Jurkat, Clone E6-1 (cell line): ENCODE data around the gene P2RX7.
"Not testable (repeated sequence)": the region's sequence is repeated elsewhere in the genome, so short reads cannot be mapped to it uniquely, and the experiment has no call there.

ENCODE experiments used
- DNase-seq: peaks from one replicate; pipeline ENCODE4 v3.0.0-alpha.2; 2011; ENCODE audit warnings: low read depth, low spot score
- H3K4me3 ChIP-seq: 2 replicates; pipeline ENCODE4 v1.5.1; 2011; ENCODE audit warnings: mild to moderate bottlenecking, low read length, control low read depth, moderate library complexity

The P2RX7 gene

DNA sequence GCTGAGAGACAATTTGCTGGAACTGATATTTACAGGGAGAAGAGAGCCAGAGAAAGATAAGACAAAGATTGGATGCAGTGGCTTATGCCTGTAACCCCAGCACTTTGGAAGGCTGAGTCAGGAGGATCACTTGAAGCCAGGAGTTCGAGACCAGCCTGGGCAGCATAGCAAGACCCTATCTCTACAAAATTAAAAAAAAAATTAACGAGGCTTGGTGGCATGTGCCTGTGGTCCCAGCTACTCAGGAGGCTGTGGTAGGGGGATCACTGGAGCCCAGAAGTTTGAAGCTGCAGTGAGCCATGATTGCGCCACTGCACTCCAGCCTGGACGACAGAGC lies 2.9 kb upstream of the P2RX7 start:
- no peak for DNase-seq
- no peak overlapping the region for H3K4me3 ChIP-seq

DNA sequence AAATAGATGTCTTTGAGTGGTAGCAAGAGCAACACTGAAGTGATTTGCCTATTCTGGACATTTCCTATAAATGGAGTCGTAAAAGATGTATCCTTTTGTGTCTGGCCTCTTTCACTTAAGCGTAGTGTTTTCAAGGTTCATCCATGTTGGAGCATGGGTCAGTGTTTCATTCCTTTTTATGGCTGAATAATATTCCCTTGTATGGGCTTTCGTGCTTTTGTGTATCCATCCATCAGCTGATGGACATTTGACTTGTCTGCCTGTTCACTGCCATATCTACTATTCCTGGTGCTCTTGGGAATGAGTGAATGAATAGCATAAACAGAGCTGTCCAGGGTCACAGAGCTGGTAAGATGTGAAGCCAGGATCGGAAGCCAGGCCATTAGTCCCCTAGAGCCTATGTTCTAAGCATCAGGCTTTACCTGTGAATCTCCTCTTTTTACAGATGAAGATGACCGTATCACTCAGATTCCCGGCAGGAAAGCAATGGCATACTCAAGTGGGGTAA lies 1.8 kb upstream of the P2RX7 start:
- DNase-seq, result no peak
- no peak overlapping the region for H3K4me3 ChIP-seq

DNA sequence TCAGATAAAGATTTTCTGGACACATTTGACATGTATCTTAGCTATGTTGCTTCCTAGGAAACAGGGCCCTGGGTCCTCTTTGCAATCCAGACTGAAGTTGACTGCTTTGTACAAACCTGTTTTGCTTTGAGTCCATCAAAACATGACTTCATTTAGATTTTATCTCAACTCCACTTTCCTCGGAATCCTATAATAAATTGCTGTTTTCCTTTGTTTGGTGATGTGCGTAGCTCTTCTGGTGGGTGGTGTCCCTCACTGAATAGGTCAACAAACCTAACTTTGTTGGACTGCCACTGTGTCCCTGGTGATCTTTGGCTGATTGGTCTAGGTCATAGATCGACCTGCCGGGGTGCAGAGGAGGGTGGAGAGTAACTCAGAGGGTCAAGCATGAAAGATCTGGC lies 735 bp upstream of the P2RX7 start:
- no peak for DNase-seq

DNA sequence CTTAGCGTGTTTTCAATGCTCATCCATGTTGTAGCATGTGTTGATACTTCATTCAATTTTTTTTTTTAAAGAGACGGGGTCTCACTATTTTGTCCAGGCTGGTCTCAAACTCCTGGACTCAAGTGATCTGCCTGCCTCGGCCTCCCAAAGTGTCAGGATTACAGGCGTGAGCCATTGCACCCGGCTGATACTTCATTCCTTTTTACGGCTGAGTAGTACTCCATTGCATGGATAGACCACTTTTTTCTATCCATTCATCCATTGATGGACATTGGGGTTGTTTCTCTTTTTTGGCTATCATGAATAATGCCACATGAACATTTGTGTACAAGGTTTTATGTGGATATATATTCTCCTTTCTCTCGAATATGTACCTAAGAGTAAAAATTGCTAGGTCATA lies 1.2 kb downstream of the P2RX7 start:
- DNase-seq, result no peak
- no peak overlapping the region for H3K4me3 ChIP-seq

More for the DNA sequence above, 735 bp upstream of the P2RX7 start:
- H3K4me3 ChIP-seq, result no peak overlapping the region

DNA sequence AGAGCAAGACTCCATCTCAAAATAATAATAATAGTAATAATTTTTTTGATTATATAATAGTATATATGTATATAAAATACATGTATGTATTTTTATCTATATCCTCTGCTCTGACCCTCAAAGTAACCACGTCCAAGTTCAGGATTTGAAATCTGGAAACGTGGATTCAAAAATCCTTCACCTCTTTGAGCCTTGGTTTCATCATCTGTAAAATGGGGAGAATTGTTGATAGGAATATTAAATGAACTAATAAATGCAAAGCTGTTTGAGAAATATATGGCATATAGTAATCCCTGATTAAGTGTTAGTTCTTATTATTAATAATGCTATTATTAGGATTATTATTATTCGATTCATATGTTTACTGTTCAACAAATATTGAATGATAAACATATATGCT lies 2.6 kb downstream of the P2RX7 start:
- no peak for DNase-seq
- H3K4me3 ChIP-seq, result no peak overlapping the region

DNA sequence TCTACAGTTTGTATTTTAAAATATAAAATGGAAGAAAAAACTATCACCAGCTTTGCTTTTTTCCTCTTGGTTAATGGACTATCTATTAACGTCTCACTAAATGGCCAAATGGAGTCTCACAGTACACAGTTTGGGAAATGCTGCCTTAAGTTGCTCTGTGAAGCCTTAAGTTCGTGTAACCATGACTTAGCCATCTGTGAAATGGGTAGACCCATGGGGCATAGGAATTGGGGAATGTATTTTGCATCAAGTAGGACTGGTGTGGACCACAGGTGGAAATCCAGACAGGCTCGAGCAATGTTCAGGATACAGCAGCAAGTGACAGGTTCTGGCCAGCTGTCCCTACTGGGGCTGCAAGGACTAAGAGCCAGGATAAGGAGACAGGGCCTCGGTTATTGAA lies 4.8 kb downstream of the P2RX7 start:
- no peak for DNase-seq
- H3K4me3 ChIP-seq, result no peak overlapping the region

DNA sequence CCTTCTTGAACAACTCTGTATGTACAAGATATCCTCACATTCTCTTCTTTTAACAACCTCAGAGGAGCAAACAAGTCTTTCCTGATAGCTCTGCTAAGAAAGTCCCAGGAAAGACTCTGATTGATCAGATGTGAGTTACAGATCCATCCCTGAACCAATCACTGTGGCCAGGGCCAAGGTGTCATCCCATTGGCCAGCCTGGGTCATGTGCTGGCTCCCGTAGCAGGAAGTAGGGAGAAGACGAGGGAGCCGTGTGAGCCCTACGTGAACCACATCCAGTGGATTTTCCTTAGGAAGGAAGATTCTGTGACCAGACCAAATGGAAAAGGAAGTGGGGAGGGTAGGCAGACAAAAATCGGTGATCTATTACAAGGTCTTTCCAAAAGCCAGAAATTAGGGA lies 5.6 kb downstream of the P2RX7 start:
- no peak for DNase-seq

DNA sequence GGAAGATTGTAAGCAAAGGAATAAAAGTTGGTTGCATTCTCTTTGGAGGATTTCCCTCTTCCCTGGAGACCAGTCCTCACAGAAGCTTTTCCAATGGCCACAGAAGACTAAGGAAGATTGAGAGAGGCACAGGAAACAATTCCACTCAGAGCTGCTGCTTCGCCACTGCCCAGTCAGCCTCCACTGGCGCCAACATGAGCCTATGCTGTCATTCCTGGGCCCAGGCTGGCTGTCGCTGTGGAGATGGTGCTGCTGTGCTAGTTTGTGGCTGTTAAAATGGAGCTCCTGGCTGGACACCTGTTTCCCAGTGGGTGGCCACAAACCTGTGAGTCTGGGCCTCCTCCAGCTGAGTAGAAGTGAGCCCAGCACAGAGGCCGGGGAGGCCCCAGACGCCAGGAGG lies 6.6 kb downstream of the P2RX7 start:
- H3K4me3 ChIP-seq, result no peak overlapping the region
- DNase-seq, result no peak

More for the DNA sequence above, 5.6 kb downstream of the P2RX7 start:
- no peak overlapping the region for H3K4me3 ChIP-seq

DNA sequence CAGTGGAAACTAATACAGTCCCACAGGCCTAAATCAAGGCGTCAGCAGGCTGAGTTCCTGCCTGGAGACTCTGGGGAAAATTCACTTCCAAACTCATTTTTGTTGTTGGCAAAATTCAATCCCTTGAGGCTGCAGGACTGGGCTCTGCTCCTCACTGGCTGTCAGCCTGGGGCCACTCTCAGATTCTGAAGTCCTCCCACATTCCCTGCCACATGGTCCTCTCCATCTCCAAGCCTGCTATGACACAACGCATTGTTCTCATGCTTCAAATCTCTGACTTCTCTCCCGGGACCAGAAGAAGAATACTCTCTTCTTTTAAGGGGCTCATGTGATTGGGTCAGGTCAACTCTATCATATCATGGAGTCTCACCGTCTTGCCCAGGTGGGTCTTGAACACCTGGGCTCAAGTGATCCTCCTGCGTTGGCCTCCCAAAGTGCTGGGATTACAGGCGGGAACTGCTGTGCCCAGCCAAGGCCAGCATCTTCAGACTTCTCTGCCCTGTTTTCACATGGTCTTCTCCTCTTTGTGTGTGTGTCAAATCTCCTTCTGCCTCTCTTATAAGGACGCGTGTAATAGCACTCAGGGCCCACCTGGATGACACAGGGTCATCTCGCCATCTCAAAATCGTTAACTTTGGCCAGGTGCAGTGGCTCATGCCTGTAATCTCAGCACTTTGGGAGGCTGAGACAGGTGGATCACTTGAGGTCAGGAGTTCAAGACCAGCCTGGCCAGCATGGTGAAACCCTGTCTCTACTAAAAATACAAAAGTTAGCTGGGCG lies 9.7 kb downstream of the P2RX7 start:
- no peak for DNase-seq
- no peak overlapping the region for H3K4me3 ChIP-seq

DNA sequence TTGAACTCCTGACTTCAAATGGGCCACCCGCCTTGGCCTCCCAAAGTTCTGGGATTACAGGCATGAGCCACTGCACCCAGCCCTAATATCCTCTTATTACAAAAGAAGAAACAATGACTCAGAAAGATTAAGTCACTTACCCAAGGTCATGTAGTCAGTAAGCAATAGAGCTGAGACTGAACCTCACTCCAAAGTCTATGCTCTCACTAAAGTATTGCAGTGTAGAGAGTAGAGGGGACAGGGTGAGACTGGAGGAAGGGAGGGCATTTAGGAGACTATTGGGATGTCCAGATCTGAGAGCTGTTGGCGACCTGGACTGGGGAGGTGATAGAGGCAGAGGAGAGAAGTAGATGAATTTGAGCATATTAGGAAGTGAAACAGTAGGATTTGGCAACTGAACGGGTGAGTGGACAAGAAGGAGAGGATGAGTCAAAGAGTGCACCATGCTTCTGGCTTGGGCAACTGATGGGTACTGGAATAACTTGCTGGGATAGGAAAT lies 11.8 kb downstream of the P2RX7 start:
- DNase-seq, result no peak
- no peak overlapping the region for H3K4me3 ChIP-seq

DNA sequence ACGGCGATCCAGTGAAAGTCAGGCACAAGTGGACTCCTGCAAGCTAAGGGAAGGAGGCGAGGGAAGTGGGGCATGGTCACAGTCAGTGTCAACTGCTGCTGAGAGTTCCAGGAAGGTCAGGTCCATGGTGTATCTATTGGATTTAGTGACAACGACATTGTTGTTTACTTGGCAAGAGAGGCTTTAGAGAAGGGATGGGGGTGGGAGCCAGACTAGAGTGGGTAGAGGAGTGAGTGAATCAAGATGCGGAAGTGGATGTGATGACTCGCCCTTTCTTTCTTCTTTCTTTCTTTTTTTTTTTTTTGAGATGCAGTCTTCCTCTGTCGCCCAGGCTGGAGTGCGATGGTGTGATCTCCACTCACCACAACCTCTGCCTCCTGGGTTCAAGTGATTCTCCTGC lies 12.5 kb downstream of the P2RX7 start:
- no peak overlapping the region for H3K4me3 ChIP-seq
- no peak for DNase-seq

DNA sequence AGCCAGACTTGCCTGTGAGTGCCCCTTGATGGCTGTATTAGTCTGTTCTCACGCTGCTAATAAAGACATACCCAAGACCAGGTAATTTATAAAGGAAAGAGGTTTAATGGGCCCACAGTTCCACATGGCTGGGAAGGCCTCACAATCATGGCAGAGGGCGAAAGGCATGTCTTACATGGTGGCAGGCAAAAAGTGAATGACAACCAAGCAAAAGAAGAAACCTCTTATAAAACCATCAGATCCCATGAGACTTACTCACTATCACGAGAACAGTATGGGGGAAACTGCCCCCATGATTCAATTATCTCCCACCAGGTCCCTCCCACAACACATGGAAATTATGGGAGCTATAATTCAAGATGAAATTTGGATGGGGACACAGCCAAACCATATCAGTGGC lies 16.6 kb downstream of the P2RX7 start:
- H3K4me3 ChIP-seq, DNase-seq: not testable (repeated sequence)

DNA sequence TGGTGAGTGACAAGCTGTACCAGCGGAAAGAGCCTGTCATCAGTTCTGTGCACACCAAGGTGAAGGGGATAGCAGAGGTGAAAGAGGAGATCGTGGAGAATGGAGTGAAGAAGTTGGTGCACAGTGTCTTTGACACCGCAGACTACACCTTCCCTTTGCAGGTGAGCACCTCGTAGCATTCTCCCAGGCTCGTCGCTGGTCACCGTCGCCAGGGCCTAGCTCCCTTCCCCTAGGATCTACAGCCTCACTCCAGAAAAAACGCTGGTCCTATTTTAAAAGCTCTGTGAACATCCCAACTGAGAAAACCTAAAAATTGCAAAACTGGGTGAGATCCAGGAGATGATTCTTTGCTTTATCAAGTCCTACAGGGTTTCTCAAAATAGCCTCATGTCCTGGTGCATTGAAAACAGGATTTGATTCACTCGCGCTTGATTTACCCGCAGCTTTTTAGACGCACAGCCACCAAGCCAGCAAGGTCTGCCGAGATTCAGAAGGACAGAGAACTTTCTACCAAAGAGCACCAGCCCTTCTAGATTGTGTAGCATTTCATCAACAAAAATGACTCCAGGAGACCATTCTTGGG lies 22.2 kb downstream of the P2RX7 start:
- DNase-seq, result no peak
- no peak overlapping the region for H3K4me3 ChIP-seq

DNA sequence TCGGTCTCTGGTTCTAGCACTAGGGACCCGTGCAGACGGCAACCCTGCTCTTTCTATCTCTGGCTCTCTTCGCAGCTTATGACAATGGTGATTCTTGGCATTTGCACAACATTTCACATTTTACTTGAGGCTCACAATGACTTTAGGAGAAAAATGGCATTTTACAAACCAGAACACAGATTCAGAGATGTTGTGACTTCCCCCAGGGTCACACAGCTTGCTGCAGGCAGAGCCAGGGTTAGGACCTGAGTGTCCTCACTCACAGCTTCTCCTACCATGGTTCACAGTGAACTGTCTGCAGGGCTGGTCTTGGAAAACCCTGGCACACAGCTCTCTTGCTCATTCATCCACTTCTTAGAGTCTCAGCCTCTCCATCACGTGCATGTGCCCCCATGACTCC lies 23.7 kb downstream of the P2RX7 start:
- no peak overlapping the region for H3K4me3 ChIP-seq
- no peak for DNase-seq

DNA sequence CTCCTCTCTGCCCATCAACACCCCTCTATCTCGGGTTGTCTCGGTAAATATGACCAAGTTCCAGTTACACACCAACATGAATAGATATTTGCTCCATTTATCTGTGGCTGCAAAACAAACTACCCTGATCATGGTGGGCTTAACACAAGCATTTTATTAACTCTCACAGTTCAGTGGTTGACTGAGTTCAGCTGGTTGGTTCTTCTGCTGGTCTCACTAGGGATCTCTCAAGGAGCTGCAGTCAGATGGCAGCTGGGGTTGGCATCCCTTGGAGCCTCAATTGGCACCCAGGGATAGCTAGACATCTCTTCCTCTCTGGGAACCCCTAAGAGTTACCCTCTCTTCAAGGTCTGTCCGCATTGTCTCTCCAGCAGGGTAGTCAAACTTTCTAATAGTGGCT lies 25.4 kb downstream of the P2RX7 start:
- DNase-seq, result no peak
- no peak overlapping the region for H3K4me3 ChIP-seq

DNA sequence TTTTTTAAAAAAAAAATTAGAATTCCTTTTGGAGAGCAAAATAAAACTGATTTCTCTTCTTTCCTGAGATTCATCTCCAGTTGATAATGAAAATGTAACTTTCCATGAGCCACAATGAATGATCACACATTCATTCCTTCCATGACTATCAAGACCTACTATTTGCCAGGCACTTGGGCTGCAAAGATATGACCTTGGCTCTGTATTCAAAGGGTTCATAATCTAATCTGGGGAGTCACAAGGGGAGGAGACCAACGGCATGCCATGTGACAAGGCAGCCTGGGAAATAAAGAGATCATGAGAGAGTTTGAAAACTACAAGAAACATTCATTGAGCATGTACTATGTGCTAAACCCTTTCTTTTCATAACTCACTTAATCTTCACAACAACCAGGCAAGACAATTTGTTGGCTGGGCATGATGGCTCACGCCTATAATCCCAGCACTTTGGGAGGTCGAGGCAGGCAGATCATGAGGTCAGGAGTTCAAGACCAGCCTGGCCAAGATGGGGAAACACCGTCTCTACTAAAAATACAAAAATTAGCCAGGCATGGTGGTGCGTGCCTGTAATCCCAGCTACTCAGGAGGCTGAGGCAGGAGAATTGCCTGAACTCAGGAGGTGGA lies 26.2 kb downstream of the P2RX7 start:
- DNase-seq, H3K4me3 ChIP-seq: not testable (repeated sequence)

DNA sequence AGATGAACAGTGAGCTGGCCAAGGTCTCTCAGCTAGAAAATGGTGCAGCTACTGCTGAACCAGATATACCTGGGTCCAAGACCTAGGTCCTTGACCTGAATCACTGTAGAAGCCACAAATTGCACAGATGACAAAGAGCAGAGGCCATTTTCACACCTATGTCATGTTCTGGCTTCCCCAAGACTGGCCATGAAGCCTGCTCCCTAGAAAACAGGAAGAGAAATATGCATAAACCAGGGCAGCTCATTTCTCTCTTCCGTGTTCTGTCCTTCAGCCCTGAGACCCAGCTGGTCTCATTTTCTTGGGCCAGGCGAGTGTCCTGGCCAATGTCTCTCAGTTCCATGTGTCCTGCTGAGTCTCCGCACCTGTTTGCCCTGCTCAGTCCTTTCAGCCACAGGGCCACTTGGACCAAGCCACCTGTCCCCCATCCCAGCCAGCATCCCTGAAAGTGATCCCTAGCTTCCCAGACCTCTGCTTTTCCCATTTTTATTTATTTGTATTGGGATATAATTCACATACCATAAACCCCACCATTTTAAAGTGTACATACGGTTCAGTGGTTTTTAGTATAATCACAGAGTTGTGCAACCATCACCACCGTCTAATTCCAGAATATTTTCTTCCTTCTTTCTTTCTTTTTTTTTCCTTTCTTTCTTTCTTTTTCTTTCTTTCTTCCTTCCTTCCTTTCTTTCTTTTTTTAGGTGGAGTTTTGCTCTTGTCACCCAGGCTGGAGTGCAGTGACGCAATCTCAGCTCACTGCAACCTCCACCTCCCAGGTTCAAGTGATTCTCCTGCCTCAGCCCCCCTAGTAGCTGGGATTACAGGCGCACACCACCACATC lies 27.0 kb downstream of the P2RX7 start:
- no peak overlapping the region for H3K4me3 ChIP-seq
- no peak for DNase-seq

DNA sequence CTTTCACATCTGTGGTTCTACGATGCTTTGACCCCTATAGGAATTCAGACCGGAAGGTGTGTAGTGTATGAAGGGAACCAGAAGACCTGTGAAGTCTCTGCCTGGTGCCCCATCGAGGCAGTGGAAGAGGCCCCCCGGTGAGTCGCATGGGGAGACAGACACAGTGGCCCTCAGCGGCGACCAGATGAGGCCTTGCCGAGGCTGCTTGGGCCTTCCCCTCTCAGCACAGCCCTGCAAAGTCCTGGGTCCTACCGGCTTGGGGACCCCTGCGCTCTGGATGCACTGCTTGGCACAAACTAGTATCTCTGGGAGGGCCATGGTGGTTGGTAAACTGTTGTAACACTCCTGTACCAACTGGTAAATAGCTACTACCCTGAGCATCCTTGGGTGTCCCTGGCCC lies 29.7 kb downstream of the P2RX7 start:
- DNase-seq, result no peak
- H3K4me3 ChIP-seq, result no peak overlapping the region

DNA sequence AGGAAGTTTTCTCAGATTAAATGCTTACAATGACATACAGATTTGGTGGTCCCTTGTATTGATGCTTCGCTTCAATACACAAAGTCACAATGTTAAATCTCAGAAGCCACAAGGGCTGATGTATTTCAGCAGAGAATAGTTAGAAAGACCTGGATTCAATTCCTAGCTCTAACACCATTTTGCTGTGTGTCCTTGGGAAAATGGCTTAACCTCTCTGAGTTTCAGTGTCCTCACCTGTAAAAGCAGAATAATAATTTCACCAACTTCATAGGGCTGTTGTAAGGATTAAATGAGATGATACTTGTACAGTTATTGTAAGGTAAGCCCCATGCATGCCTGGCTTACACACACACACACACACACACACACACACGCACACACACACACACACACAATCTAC lies 30.3 kb downstream of the P2RX7 start:
- no peak overlapping the region for H3K4me3 ChIP-seq
- DNase-seq, result no peak

DNA sequence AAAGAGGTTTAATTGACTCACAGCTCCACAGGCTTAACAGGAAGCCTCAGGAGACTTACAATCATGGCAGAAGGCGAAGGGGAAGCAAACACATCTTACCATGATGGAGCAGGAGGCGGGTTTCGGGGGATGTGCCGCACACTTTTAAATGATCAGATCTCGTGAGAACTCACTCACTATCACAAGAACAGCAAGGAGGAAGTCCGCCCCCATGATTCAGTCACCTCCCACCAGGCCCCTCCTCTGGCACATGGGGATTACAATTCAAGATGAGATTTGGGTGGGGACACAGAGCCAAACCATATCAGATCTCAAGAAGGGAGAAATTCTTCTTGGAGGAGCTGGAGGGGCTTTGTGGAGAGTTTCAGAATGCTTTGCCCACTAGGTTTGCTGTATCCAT lies 32.2 kb downstream of the P2RX7 start:
- not testable (repeated sequence) for H3K4me3 ChIP-seq, DNase-seq
